HG02678 (cell line): Measurements from ENCODE around the gene RNF13.

Experiments
- ATAC-seq: cut with Tn5 transposase; IDR thresholded peaks from one replicate; pipeline ENCODE4 v1.9.1; 2021; ENCODE audit warnings: mild to moderate bottlenecking, moderate library complexity; ENCODE audit not compliant: unreplicated experiment

The RNF13 gene, protein sequence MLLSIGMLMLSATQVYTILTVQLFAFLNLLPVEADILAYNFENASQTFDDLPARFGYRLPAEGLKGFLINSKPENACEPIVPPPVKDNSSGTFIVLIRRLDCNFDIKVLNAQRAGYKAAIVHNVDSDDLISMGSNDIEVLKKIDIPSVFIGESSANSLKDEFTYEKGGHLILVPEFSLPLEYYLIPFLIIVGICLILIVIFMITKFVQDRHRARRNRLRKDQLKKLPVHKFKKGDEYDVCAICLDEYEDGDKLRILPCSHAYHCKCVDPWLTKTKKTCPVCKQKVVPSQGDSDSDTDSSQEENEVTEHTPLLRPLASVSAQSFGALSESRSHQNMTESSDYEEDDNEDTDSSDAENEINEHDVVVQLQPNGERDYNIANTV

DNA sequence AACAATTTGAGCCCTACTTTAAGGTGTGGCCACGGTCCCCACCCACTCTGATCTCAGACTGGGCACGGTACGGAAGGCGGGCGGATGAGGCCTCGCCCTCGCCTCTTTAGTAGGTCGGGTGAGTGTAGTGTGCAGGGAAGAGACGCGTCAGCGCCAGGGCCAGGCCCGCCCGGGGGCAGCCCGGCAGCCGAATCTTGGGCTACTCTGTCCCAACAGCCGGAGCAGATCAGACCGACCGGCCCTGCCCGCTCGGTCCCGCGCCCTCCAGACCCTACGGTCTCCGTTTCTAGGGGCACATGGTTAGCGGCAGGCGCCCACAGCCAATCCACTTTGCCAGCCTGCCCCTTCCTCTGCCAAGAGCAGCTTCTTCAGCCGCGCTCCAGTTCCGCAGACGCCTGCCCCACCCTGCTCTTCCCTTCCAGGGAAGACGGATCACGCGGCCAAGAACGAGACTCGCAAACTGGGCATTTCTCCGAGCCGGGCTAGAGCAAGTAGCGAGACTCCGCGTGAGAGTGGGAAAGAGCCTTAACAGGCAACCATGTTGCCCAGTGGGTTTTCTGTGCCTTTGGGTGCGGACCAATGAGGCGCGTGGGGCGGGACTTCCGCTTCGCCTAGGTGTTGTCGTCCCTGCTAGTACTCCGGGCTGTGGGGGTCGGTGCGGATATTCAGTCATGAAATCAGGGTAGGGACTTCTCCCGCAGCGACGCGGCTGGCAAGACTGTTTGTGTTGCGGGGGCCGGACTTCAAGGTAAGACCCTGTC is at the start of gene RNF13:
Gene RNF13 (plus strand): TSS at position 610 of the 761 bp plus-strand sequence. CDS start 32,812 bp downstream, outside the sequence.
- peak; percentile 92 for ATAC-seq

DNA sequence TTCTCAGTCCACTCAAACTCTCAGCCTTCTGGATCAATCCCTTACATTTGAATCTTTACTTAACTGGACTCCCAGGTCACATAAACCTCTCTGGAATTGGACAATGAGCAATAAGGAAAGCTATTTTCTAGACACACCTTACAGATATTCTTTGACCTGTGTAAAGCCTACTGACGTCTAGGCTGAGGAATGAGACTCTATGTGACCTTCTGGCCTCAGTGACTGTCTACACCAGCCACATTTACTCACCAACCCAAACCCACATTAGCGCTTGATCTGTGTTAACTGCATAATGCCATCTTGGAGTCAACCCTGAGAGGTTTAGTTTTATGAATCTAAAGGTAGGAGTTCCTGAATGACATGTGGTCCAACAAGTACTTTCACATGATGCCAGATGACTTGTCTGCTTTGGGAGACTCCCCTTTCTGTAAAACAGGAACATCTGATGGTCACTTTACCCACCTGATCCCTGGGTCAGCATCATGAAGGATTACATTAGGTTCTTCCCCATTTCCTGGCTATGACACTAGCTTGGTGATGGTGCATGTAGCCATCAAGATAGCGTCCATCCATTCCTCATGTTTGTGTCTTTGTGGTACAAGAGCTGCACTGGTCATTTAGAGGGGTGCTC is 49.3 kb upstream of the RNF13 start:
- no peak for ATAC-seq

DNA sequence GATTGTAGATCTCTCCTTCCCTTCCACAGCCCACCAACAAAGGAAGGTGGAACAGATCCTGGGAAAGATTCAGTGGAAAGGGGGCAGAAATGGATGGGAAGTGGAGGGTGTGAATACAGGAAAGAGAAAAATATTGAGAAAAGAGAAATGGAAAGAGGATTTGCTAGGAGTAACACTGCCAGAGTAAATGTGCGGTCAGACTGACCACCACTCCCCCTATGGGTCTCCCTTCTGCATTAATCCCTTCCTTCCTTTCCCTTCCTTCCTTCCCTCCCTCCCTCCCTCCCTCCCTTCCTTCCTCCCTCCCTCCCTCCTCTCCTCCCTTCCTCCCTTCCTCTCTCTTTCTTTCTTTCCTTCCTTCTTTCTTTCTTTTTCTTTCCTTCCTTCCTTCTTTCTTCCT is 48.7 kb upstream of the RNF13 start:
- no peak for ATAC-seq

DNA sequence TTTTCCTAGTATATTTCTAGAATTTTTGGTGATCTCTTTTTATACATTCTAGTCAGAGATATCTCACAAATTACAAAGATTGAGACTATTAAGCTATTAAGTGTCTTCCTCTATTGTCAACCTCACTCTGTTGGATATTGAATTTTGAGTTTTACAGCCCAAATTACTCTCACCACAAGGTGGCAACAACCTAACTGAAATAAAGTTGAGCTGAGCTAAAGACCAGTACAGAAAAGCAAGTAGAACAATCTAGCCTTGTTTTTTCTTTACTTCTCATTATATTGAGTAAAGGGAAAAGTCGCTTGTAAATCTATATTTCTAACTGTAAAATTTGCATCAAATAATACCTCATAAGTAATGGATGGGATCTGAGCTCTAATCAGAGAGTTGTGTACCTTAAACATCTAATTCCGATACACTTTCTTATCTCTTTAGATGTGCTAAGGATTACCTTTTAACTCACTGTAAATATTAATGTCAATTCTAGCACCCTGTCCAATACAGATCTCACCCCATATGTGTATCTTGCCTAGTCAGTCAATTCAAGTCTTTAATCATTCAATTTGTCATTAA is 47.2 kb upstream of the RNF13 start:
- no peak for ATAC-seq

DNA sequence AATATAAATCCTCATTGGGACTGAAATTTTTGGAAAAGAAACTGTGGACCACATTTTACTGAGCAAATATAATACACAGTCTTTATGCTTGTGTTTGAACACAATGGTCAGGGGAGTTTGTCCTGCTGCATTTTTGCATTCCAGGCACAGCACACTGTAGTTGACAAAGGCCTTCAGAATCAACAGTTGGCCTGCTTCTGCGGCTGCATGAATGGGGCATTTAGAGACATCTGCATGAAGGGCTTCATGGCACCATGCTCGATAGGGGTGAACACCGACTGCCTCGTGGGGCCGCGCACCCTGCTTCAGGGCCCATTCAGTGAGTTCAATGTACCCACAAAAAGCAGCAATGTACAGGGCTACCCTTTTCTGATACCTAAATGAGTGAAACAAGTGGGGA is 45.3 kb upstream of the RNF13 start:
- ATAC-seq: no peak

DNA sequence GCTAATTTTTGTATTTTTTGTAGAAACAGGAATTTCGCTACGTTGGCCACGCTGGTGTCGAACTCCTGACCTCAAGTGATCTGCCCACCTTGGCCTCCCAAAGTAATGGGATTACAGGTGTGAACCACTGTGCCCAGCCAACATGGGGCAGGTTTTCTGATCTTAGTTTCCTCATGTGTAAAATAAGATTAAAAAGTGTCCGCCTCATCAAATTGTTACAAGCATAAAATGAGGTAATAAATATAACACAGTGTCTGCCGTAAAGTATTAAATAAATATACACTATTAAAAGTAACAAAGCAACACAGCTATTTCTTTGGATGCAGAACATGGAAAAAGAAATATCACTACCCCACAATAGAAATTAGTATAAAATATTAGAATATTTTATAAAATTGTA is 44.3 kb upstream of the RNF13 start:
- ATAC-seq: no peak

DNA sequence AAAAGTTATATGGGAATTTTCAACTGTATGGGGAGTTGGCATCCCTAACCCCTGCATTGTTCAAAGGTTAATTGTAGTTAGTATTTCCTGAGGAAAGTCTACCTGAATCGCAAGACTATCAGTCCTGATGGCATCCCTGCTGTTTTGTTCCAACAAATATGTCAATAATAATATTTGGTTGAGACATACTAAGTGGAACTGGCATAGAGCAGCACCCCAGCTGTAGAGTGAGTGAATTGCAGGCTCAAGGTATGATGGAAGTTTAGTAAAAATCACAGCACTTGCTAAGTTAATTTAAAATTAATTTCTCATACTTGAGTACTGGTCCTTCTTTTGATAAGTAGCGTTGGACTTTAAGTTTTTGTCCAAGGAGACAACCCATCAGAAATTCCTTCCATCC is 42.8 kb upstream of the RNF13 start:
- ATAC-seq: no peak

DNA sequence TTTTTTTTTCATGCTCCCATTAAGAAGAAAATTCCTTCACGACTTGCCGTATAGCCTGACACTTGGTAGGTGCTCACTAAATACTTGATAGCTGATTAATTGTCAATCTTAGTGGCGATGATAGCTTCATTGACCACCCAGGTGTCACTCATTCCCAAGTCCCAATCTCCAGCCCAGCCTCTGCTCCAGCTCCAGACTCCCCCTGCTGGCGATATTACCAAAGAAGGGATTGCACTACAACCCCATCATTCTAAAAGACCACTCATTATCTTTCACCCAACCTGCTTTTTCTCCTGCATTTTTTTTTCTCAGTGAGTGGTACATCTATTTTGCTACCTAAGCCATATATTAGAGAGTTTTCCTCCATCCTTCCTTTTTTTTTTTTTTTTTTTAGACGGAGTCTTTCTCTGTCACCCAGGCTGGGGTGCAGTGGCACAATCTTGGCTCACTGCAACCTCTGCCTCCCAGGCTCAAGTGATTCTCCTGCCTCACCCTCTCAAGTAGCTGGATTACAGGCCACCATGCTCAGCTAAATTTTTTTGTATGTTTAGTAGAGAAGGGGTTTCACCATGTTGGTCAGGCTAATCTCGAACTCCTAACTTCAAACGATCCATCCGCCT is 41.3 kb upstream of the RNF13 start:
- ATAC-seq: peak; percentile 53

DNA sequence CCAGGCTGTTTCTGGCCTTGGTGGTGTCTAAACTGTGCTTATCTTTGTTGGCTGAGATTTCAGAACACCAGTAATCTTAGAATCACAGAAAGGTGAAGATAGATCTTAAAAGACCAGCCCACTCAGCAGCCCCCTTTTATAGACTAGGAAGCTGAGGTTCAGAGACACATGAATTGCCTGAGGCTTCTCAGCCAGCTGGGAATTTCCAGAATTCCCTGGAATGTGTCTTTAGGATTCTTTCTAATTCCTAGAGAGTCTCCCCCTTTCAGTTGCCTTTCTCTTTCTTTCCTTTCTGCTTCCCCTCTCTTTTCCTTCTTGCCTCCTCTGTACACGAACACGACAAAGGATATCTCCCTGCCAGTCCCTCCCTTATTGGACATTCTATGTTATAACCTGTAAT is 40.2 kb upstream of the RNF13 start:
- ATAC-seq: no peak

DNA sequence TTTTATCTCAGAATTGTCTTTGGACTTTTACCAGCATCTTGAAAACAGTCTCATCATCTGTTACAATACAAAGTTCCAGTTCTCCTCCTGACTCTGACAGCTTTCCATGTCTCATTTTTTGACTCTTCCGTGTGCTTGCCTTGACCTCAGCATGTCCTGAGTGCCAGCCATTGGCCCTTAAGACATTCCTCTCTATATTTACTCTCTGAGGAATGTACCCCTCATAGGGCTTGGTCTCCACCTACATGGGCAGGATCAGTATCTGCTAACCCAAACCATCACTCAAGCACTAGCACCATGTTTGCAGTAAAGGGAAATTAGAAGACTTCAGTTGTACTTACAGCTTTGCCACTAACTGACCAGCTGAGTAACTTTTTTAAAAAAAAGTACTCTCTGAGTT is 36.8 kb upstream of the RNF13 start:
- ATAC-seq: no peak

DNA sequence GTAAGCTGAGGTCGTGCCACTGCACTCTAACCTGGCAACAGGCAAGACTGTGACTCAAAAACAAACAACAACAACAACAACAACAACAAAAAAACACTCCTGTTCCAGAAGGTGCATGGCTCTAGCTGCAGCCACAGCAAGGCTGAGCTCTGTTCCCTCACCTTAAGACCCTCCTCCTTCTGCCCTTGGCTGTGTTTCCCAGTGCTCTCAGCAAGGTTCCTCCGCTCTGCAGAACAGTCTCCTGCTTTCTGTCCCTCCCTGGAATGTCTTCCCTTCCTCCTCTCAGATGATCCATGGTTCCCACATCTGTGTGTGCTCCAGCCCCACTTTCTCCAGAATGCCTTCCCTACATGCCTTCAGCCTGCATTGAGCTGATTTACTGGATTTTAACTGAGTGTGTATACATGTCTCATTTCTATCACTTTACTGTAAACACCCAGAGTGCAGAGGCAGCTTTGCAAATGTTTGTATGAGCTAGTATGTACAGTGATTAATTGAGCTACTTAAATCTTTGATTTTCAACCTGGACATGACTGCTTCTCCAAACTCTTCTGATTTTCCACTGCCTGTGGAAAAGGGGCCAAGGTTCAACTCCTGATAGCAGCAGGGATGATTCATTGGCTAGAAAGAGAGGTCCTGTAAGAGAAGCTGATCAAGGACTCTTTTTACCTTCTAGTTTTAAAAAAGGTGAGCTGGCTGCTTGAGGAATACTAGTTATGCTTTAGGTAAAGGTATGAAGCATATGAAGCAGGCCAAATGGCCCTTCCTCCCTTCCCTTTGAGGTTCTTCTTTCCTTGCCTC is 35.4 kb upstream of the RNF13 start:
- ATAC-seq: no peak

DNA sequence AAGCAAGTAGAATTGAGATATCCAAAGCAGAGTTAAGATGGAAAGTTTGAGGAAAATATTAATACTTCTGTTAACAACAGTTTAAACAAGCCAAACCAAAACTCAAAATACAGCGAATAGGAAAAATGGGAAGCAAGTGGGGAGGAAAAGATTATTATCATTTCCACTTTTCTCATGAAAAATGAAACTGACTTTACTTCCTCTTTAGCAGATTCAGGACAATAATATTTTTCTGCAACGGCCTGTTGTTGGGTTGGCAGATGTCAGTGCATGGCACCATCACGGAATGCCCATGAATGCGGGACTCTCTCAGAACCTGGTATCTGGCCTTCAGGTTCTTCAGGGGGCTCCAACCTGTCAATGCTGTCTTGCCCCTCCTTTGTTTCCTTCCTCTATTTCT is 31.8 kb upstream of the RNF13 start:
- ATAC-seq: no peak

DNA sequence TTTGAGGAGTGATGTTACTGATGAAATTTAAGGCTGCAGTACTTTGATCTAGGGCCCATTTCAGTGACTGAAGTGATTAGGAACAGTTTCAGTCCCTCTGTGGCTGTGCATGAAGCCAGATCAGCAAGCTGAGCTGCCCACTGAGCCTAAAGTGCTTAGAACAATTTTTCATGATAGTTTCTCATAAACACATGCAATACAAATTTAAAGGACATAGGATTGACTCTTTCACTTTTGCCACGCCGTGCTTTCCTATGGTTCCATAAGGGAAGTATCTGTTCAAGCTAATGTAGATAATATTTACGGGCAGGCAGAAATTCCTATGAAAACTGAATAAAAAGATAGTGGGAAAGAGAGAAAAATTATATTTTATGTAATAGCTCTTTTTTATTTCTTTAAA is 31.3 kb upstream of the RNF13 start:
- ATAC-seq: no peak

DNA sequence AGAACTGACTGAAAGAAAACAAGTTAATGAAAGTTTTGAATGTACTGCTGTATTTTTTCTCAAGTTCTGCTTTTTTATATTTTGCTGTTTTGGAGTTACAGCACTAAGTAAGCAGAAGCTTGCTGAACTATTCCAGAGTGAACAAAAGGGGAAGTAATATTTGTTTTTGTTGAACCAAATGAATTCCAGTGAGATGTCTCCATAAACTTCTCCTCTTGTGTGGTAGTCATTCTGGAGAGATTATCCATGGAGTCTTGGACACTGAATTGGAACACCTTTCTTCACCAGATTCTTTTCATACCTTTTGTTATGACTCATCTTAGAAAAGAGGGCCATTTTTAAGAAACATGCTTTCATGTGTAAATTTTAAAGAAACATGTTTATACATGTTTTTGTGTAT is 29.4 kb upstream of the RNF13 start:
- ATAC-seq: no peak

DNA sequence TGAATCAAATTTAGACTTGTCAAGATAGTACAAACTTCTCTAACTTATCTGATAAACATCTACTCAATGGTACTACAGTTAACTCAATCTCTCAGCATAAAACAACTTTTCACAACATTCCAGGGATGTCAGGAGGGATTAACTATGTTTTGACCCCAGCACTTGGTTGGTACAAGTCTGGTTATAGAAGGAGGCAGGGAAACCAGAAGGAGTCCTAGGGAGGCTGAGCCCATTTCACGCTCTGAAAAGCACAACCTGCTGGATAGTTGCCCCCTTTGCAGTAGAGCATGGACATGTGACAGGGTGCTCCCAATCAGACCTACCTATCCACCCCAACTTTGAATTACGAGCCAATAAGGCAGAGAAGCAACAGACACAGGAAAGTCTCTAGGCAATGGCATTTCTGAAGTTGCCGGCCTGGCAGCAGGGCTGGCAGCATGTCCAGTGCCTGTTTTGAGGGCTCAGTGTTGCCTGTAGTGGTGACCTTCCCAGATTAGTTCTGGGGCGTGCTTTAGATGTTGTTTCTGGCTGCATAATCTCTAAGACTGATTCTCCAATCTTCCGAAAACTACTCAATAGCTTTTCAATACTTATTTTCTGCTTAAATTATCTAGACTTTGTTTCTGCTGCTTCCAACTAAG is 28.8 kb upstream of the RNF13 start:
- ATAC-seq: no peak

DNA sequence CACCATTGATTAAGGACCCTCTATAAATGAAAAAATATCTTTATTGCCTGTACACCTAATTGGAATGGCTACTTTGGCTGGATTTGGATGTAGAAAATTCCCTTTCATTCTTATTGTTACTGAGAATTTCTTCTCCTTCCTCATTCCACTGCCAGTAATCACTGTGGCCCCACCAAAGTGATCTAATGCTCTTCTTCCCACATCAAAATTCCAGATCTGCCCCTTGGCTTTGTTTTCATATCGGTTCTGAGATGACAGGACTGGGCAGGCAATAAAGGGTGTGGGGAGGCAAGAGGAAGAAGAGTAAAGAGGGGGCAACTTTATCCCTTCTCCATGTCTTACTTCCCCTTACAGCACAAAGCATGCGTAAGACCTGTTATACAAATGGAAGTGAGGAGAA is 22.7 kb upstream of the RNF13 start:
- ATAC-seq: no peak

DNA sequence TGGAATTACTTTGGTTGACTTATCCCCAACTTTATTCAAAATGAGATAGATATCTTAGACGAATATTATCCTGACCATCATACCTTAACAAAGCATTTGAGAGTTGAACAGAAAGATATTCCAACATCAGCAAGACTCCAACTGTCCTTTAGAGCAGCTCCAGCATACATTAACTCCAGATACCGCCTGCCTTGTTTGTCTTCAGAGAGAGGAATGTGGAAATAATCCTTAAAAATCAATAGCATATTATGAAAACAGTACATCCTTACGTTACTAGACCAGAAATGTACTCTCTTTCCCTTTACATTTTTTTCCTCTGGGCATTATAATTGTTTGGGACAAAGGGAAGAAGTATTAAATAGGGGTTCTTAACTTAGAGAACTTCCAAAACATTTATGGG is 22.3 kb upstream of the RNF13 start:
- ATAC-seq: no peak

DNA sequence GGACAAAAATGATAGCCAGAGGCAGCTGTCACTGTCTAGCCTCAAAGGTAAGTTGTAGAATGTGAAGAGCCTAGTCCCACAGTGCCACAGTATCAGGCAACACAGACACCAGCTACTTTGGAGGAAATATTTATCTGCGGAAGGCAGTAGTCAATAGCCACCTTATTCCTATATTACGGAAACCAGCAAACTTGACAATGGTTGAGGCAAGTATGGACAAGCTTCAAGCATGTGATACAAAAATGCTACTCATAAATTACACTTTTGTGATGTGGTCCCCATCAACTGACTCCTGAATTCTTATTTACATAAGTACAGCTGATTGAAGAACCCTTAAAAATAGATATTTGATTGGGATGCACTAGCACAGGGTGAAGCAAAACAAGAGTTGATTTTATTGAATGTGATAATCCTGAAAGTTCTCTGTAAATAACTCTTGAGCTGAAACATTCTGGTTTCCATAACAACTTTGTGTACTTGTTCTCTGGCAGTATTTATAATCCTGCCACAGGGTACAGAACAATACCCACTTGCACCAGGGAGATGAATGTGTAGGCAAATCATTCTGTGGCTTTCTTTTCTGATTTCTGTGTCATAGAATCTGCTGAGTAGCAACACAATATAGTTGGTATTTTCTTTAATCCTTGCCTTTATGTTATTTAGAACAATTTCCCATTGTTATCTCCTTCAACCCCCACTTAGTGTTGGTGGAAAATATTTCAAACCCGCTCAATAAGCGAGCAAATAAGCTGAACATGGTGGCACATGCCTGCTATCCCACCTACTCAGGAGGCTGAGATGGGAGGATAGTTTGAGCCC is 20.4 kb upstream of the RNF13 start, which contains the start of gene ANKUB1:
Gene ANKUB1 (minus strand): TSS at position 103 of the 819 bp plus-strand sequence. CDS start 188 bp downstream, outside the sequence.
- no peak for ATAC-seq

DNA sequence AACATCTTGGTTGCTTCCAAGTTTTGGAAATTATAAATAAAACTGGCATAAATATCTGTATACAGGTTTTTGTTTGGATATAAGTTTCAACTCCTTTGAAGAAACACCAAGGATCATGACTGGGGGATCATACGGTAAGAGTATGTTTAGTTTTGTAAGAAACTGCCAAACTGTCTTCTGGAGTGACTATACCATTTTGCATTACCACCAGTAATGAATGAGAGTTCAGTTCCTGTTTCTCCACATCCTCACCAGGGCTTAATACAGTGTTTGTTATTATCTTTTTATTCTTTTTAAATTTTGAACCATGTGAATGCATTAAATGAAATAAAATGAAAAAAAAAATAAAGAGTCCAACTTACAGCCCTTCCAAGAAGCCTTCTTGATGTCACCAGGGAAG is 17.0 kb upstream of the RNF13 start:
- no peak for ATAC-seq
